ENCODE measurements around the gene FARSA.

- TF ChIP-seq CTCF (IDR thresholded peaks at IDR 0.05) (no peak), POLR2A (IDR thresholded peaks at IDR 0.05) (no peak)
Measured at GRCh38 chr19:12922959-12923358, 10.6 kb downstream of the FARSA start.

Data from lower leg skin (tissue), 3 donors.